Measurements from ENCODE around the gene TDRD12.
A peak's percentile ranks its signal among the peaks of the same experiment; 100 is the strongest.
"Not testable (repeated sequence)": the region's sequence is repeated elsewhere in the genome, so short reads cannot be mapped to it uniquely, and the experiment has no call there.

Gene TDRD12

GRCh38 chr19:32694851-32695250, 24.7 kb upstream of the TDRD12 start:
- not testable (repeated sequence) for H3K27ac ChIP-seq

- not testable (repeated sequence) for H3K27ac ChIP-seq
Observed at GRCh38 chr19:32695506-32695905, 24.1 kb upstream of the TDRD12 start.

- H3K27ac ChIP-seq = not testable (repeated sequence)
Observed at GRCh38 chr19:32696771-32697170, 22.8 kb upstream of the TDRD12 start.

GRCh38 chr19:32700129-32700528, 19.4 kb upstream of the TDRD12 start:
- H3K27ac ChIP-seq = peak overlapping the region; percentile 61

- peak overlapping the region; percentile 61 for H3K27ac ChIP-seq
- TF ChIP-seq CTCF (conservative IDR thresholded peaks at IDR 0.05) (no peak), ZFX (IDR thresholded peaks at IDR 0.05) (no peak)
Observed at GRCh38 chr19:32702010-32702409, 17.6 kb upstream of the TDRD12 start.

GRCh38 chr19:32704006-32704405, 15.6 kb upstream of the TDRD12 start:
- not testable (repeated sequence) for H3K27ac ChIP-seq

- no peak for TF ChIP-seq ZFX (IDR thresholded peaks at IDR 0.05)
- no peak for TF ChIP-seq CTCF (conservative IDR thresholded peaks at IDR 0.05)
- H3K27ac ChIP-seq = no peak overlapping the region
Observed at GRCh38 chr19:32708457-32708856, 11.1 kb upstream of the TDRD12 start.

- no peak overlapping the region for H3K27ac ChIP-seq
- no peak for TF ChIP-seq CTCF (conservative IDR thresholded peaks at IDR 0.05)
- TF ChIP-seq ZFX (IDR thresholded peaks at IDR 0.05) = no peak
Observed at GRCh38 chr19:32709032-32709431, 10.5 kb upstream of the TDRD12 start.

GRCh38 chr19:32711747-32712146, 7.8 kb upstream of the TDRD12 start:
- TF ChIP-seq CTCF (conservative IDR thresholded peaks at IDR 0.05) (no peak), ZFX (IDR thresholded peaks at IDR 0.05) (no peak)
- H3K27ac ChIP-seq = no peak overlapping the region

- H3K27ac ChIP-seq = peak overlapping the region; percentile 86; the same call in 1 of the 2 replicates
Observed at GRCh38 chr19:32716203-32716602, 3.4 kb upstream of the TDRD12 start.

- peak overlapping the region; percentile 86 for H3K27ac ChIP-seq
- TF ChIP-seq ZFX (IDR thresholded peaks at IDR 0.05) (no peak), CTCF (conservative IDR thresholded peaks at IDR 0.05) (no peak)
Observed at GRCh38 chr19:32717496-32717895, 2.1 kb upstream of the TDRD12 start.
